IMR-90 (cell line): ENCODE results near the gene PPM1M. TPM values are rescaled to one million over a fixed set of nuclear protein-coding genes. Genes with fewer than 3 reads are reported as not detected.

Source experiments
- ATAC-seq: fragments of 200-7000 bp; cut with Tn5 transposase; 2 replicates; pipeline ENCODE4 v1.9.1; 2020; ENCODE audit warnings: low read depth, mild to moderate bottlenecking, moderate library complexity
- BruUV-seq: library from RNA; stranded (reverse); fragments of 400-500 nt; replicated peaks from 2 replicates; lab custom pipeline; 2021; lab: Mats Ljungman, UMichigan
- CTCF ChIA-PET: fragments of 300-600 bp; formaldehyde crosslinking; extraction: SDS; loops from one replicate; lab custom pipeline; 2021; ENCODE audit warnings: antibody characterized with exemption; lab: Yijun Ruan, JAX
- POLR2A ChIA-PET: fragments of 300-600 bp; sonication (Branson Sonifier 250); formaldehyde crosslinking; loops from one replicate; lab custom pipeline; 2022; ENCODE audit warnings: antibody characterized with exemption; ENCODE audit not compliant: unreplicated experiment; lab: Charles Lee
- DNase-seq: peaks from one replicate; pipeline ENCODE4 v3.0.0; 2013
- H2AFZ ChIP-seq: replicated peaks from 2 replicates; pipeline ENCODE3; 2013; ENCODE audit warnings: low read length, mild to moderate bottlenecking; ENCODE audit not compliant: poor library complexity
- H2AK5ac ChIP-seq: 2 replicates; pipeline ENCODE4 v1.6.1; 2013; ENCODE audit warnings: low read depth, low read length, inconsistent platforms
- H2AK9ac ChIP-seq: replicated peaks from 2 replicates; pipeline ENCODE3; 2013; ENCODE audit warnings: mild to moderate bottlenecking, low read depth, low read length, moderate library complexity; ENCODE audit not compliant: poor library complexity
- H2BK120ac ChIP-seq: 2 replicates; pipeline ENCODE4 v1.6.1; 2013; ENCODE audit warnings: low read depth, low read length, inconsistent platforms
- H2BK15ac ChIP-seq: 3 replicates; pipeline ENCODE4 v1.6.1; 2013; ENCODE audit warnings: low read depth, low read length, inconsistent platforms
- H2BK20ac ChIP-seq: 2 replicates; pipeline ENCODE4 v1.6.1; 2013; ENCODE audit warnings: low read depth, mild to moderate bottlenecking, inconsistent platforms, low read length, moderate library complexity
- H2BK5ac ChIP-seq: 2 replicates; pipeline ENCODE4 v1.6.1; 2013; ENCODE audit warnings: mild to moderate bottlenecking, low read depth, low read length, inconsistent platforms; ENCODE audit not compliant: poor library complexity, severe bottlenecking
- H3K14ac ChIP-seq: replicated peaks from 2 replicates; pipeline ENCODE4 v1.6.1; 2013; ENCODE audit warnings: low read depth, low read length, inconsistent platforms
- H3K18ac ChIP-seq: 2 replicates; pipeline ENCODE4 v1.6.1; 2013; ENCODE audit warnings: low read depth, low read length, control low read depth
- H3K23ac ChIP-seq: 2 replicates; pipeline ENCODE4 v1.6.1; 2013; ENCODE audit warnings: low read depth, low read length, inconsistent platforms
- H3K27ac ChIP-seq: 2 replicates; pipeline ENCODE4 v1.5.1; 2013; ENCODE audit warnings: mild to moderate bottlenecking, control low read depth, low read length; ENCODE audit not compliant: insufficient read depth
- H3K27me3 ChIP-seq: 2 replicates; pipeline ENCODE4 v1.6.1; 2013; ENCODE audit warnings: low read length; ENCODE audit not compliant: control insufficient read depth, insufficient read depth
- H3K36me3 ChIP-seq: 2 replicates; pipeline ENCODE4 v1.6.1; 2013; ENCODE audit warnings: low read length, mixed read lengths; ENCODE audit not compliant: control insufficient read depth, insufficient read depth
- H3K4ac ChIP-seq: 2 replicates; pipeline ENCODE4 v1.6.1; 2013; ENCODE audit warnings: low read depth, low read length, inconsistent platforms
- H3K4me1 ChIP-seq: 2 replicates; pipeline ENCODE4 v1.6.1; 2013; ENCODE audit warnings: low read length, mixed read lengths; ENCODE audit not compliant: control insufficient read depth, insufficient read depth
- H3K4me2 ChIP-seq: 2 replicates; pipeline ENCODE4 v1.6.1; 2013; ENCODE audit warnings: low read depth, mild to moderate bottlenecking, control low read depth, low read length, moderate library complexity
- H3K4me3 ChIP-seq: 2 replicates; pipeline ENCODE4 v1.5.1; 2013; ENCODE audit warnings: low read depth, mild to moderate bottlenecking, control low read depth, low read length, moderate library complexity; ENCODE audit not compliant: insufficient read depth
- H3K56ac ChIP-seq: 2 replicates; pipeline ENCODE4 v1.6.1; 2013; ENCODE audit warnings: low read length, inconsistent platforms; ENCODE audit not compliant: insufficient read depth; ENCODE audit errors: extremely low read depth
- H3K79me1 ChIP-seq, 2 experiments: 2 replicates each; pipeline ENCODE4 v1.6.1; 2013; ENCODE audit warnings: low read length in 2 of 2, inconsistent platforms in 1 of 2, low read depth in 1 of 2
- H3K9ac ChIP-seq: 2 replicates; pipeline ENCODE4 v1.6.1; 2013; ENCODE audit warnings: low read depth, low read length, control low read depth
- H3K9me1 ChIP-seq: 2 replicates; pipeline ENCODE4 v1.6.1; 2013; ENCODE audit warnings: low read length, inconsistent platforms; ENCODE audit not compliant: insufficient read depth
- H3K9me3 ChIP-seq: 2 replicates; pipeline ENCODE4 v1.6.1; 2013; ENCODE audit warnings: low read length; ENCODE audit not compliant: control insufficient read depth, insufficient read depth
- H4K20me1 ChIP-seq: 2 replicates; pipeline ENCODE4 v1.6.1; 2013; ENCODE audit warnings: low read length, inconsistent platforms; ENCODE audit not compliant: insufficient read depth
- H4K5ac ChIP-seq: 2 replicates; pipeline ENCODE4 v1.6.1; 2013; ENCODE audit warnings: mild to moderate bottlenecking, low read depth, low read length, control low read depth
- H4K8ac ChIP-seq, 2 experiments: 2 replicates each; pipeline ENCODE4 v1.6.1; 2013; ENCODE audit warnings: low read depth in 2 of 2, low read length in 2 of 2, control low read depth in 1 of 2, inconsistent platforms in 1 of 2
- H4K91ac ChIP-seq: 2 replicates; pipeline ENCODE4 v1.6.1; 2013; ENCODE audit warnings: low read depth, low read length, inconsistent platforms; ENCODE audit not compliant: insufficient read depth
- FOS ChIP-seq: fragments of 150-350 bp; IDR thresholded peaks from 2 replicates; pipeline ENCODE4 v1.6.1; 2016; ENCODE audit warnings: low read depth, low read length
- MAFK ChIP-seq: IDR thresholded peaks from 2 replicates; pipeline ENCODE4 v1.6.1; 2012; ENCODE audit warnings: low read depth, low read length, improper control_type of control experiment
- MAZ ChIP-seq: IDR thresholded peaks from 2 replicates; pipeline ENCODE4 v1.6.1; 2012; ENCODE audit warnings: low read depth, mild to moderate bottlenecking, low read length, improper control_type of control experiment, moderate library complexity, borderline replicate concordance
- MXI1 ChIP-seq: IDR thresholded peaks from 2 replicates; pipeline ENCODE4 v1.6.1; 2012; ENCODE audit warnings: low read depth, mild to moderate bottlenecking, low read length, moderate library complexity, borderline replicate concordance
- RAD21 ChIP-seq: IDR thresholded peaks from 2 replicates; pipeline ENCODE4 v1.6.1; 2012; ENCODE audit warnings: low read length, improper control_type of control experiment
- RCOR1 ChIP-seq: IDR thresholded peaks from 2 replicates; pipeline ENCODE4 v1.6.1; 2012; ENCODE audit warnings: mild to moderate bottlenecking, low read length, improper control_type of control experiment; ENCODE audit not compliant: insufficient replicate concordance
- RFX5 ChIP-seq: IDR thresholded peaks from 2 replicates; pipeline ENCODE4 v1.8.0; 2012; ENCODE audit warnings: low read depth, mild to moderate bottlenecking, low read length, moderate library complexity
- SMC3 ChIP-seq: fragments of 150-350 bp; IDR thresholded peaks from 2 replicates; pipeline ENCODE4 v1.6.1; 2016; ENCODE audit warnings: low read depth, mild to moderate bottlenecking, antibody characterized with exemption, low read length, moderate library complexity
- WGBS, 2 experiments: methylation state at CpG; one replicate each; pipeline versions ENCODE4 v1.1.5 to v1.1.7; 2013; ENCODE audit warnings: missing lambda C conversion rate in 2 of 2; ENCODE audit not compliant: insufficient read length in 1 of 2; ENCODE audit errors: extremely low coverage in 2 of 2; 5-methylcytosine and 5-hydroxymethylcytosine counted together
- dilution Hi-C: fragments of 300-500 bp; cut with HindIII; formaldehyde crosslinking; loops from one replicate; pipeline ENCODE4 v1.14.3; 2018; ENCODE audit warnings: low sequenced_read_pairs; ENCODE audit not compliant: unreplicated experiment
- in situ Hi-C: fragments of 300-500 bp; cut with MboI; formaldehyde crosslinking; loops from 3 replicates; pipeline ENCODE4 v1.14.3; 2019; ENCODE audit warnings: low sequenced_read_pairs, inconsistent platforms, mixed read lengths
- intact Hi-C: fragments of 100-400 bp; cut with micrococcal nuclease; formaldehyde crosslinking; loops from 2 replicates; pipeline ENCODE4 v1.10.0; 2022
- polyA plus RNA-seq, 3 experiments: library from polyadenylated mRNA; depleted of rRNA; stranded (reverse); fragments of >200 nt; gene quantifications; 2 replicates each; pipeline ENCODE4 v1.2.3, GENCODE V29; 2012; ENCODE audit warnings: low replicate concordance in 1 of 3
- total RNA-seq: library from RNA; depleted of rRNA; stranded (reverse); fragments of >200 nt; gene quantifications from 2 replicates; pipeline ENCODE4 v1.2.3, GENCODE V29; 2012
- TF ChIP-seq, protein P1 (sequence below): fragments of 150-350 bp; IDR thresholded peaks from 2 replicates; pipeline ENCODE4 v1.6.1; 2016; ENCODE audit warnings: low read depth, mild to moderate bottlenecking, low read length, moderate library complexity, borderline replicate concordance
- TF ChIP-seq, protein P2 (sequence below): fragments of 150-350 bp; IDR thresholded peaks from 2 replicates; pipeline ENCODE4 v1.6.1; 2017; ENCODE audit warnings: mild to moderate bottlenecking, antibody characterized with exemption, low read length, low read depth

PPM1M gene
- total and polyA plus RNA-seq, 2 of the 4 experiments (the other 2 are of a cell fraction) = 12.2 to 18.1 TPM

GRCh38 chr3:52259448-52259847 lies 13.9 kb downstream of the PPM1M start:
- H3K27ac ChIP-seq = no peak overlapping the region
- intact Hi-C loops = no loop called here

More at GRCh38 chr3:52259448-52259847, 13.9 kb downstream of the PPM1M start:
- in situ Hi-C loops (no loop called here), dilution Hi-C loops (no loop called here)
- Histone ChIP-seq H3K9me1 (no peaks in the 10 kb centered on the region), H3K18ac (no peak overlapping the region), H2BK5ac (no peak overlapping the region), H4K5ac (no peak overlapping the region), H2AFZ (no peak overlapping the region), H3K4me3 (no peak overlapping the region), H2AK5ac (no peak overlapping the region), H2BK15ac (no peak overlapping the region), H2AK9ac (no peak overlapping the region), H3K4me2 (no peak overlapping the region), H3K9me3 (no peaks in the 10 kb centered on the region), H4K8ac (no peak overlapping the region), H4K20me1 (peaks cover 16% of the 10 kb centered on the region; the same call in 1 of the 2 replicates), H3K27me3 (no peaks in the 10 kb centered on the region), H3K56ac (no peak overlapping the region), H3K9ac (no peak overlapping the region), H4K91ac (no peak overlapping the region), H2BK120ac (no peak overlapping the region), H3K79me1 (peaks cover 20 to 62% of the 10 kb centered on the region in 2 experiments), H3K14ac (no peak overlapping the region), H3K23ac (no peak overlapping the region), H3K4ac (no peak overlapping the region), H2BK20ac (no peak overlapping the region), H3K36me3 (peaks cover 61% of the 10 kb centered on the region), H3K4me1 (0 out of 2 replicates have a peak, but pooled peaks cover 2% of the 10 kb centered on the region)
- ChIA-PET CTCF (no interaction called here), POLR2A (interaction anchor here (0.6 kb wide), 1 partner anchor 13 kb away, joined by 3 read pairs; no protein-coding TSS in a partner anchor)
- ATAC-seq = no peak
- 100% methylated on average over 1 of the region's 4 CpGs; no CpG with 5 or more reads in 1 of the 2 experiments for WGBS, 2 experiments
- TF ChIP-seq SMC3 (no peak), MXI1 (no peak), MAFK (no peak), MAZ (no peak), RAD21 (no peak), RFX5 (no peak), RCOR1 (no peak), FOS (no peak)
- TF ChIP-seq, protein P1, sequence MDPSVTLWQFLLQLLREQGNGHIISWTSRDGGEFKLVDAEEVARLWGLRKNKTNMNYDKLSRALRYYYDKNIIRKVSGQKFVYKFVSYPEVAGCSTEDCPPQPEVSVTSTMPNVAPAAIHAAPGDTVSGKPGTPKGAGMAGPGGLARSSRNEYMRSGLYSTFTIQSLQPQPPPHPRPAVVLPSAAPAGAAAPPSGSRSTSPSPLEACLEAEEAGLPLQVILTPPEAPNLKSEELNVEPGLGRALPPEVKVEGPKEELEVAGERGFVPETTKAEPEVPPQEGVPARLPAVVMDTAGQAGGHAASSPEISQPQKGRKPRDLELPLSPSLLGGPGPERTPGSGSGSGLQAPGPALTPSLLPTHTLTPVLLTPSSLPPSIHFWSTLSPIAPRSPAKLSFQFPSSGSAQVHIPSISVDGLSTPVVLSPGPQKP = no peak
- TF ChIP-seq, protein P2, sequence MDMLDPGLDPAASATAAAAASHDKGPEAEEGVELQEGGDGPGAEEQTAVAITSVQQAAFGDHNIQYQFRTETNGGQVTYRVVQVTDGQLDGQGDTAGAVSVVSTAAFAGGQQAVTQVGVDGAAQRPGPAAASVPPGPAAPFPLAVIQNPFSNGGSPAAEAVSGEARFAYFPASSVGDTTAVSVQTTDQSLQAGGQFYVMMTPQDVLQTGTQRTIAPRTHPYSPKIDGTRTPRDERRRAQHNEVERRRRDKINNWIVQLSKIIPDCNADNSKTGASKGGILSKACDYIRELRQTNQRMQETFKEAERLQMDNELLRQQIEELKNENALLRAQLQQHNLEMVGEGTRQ = no peak
- no TSS peak for BruUV-seq
- no peak for DNase-seq
